ENCODE data around the gene SIGLEC10. TPM values are rescaled to one million over a fixed set of nuclear protein-coding genes. Genes with fewer than 3 reads are reported as not detected.

Gene SIGLEC10
- total and polyA plus RNA-seq, 7 donors: 0.83 to 14.4 (median 2.5) TPM

- no peak overlapping the region for H3K4me3 ChIP-seq
- intact Hi-C loops (cut with DNase I): no loop called here
- TF ChIP-seq POLR2A (IDR thresholded peaks at IDR 0.05) (no peak), EP300 (IDR thresholded peaks at IDR 0.05) (no peak), POLR2AphosphoS5 (IDR thresholded peaks at IDR 0.05) (no peak)
- TF ChIP-seq, protein P1, sequence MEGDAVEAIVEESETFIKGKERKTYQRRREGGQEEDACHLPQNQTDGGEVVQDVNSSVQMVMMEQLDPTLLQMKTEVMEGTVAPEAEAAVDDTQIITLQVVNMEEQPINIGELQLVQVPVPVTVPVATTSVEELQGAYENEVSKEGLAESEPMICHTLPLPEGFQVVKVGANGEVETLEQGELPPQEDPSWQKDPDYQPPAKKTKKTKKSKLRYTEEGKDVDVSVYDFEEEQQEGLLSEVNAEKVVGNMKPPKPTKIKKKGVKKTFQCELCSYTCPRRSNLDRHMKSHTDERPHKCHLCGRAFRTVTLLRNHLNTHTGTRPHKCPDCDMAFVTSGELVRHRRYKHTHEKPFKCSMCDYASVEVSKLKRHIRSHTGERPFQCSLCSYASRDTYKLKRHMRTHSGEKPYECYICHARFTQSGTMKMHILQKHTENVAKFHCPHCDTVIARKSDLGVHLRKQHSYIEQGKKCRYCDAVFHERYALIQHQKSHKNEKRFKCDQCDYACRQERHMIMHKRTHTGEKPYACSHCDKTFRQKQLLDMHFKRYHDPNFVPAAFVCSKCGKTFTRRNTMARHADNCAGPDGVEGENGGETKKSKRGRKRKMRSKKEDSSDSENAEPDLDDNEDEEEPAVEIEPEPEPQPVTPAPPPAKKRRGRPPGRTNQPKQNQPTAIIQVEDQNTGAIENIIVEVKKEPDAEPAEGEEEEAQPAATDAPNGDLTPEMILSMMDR (IDR thresholded peaks at IDR 0.05): no peak
- no peak overlapping the region for H3K27ac ChIP-seq
- no peaks in the 10 kb centered on the region for H3K27me3 ChIP-seq
- peaks cover 0 to 12% (median 8%) of the 10 kb centered on the region in 4 donors for H3K4me1 ChIP-seq
- DNase-seq: no peak
- WGBS, 2 donors: 79 to 96% methylated on average over 1 of the region's 1 CpG
- H3K9me3 ChIP-seq: no peaks in the 10 kb centered on the region
- H3K36me3 ChIP-seq: no peaks in the 10 kb centered on the region
Observed at GRCh38 chr19:51392701-51393100, 24.7 kb downstream of the SIGLEC10 start.

DNA sequence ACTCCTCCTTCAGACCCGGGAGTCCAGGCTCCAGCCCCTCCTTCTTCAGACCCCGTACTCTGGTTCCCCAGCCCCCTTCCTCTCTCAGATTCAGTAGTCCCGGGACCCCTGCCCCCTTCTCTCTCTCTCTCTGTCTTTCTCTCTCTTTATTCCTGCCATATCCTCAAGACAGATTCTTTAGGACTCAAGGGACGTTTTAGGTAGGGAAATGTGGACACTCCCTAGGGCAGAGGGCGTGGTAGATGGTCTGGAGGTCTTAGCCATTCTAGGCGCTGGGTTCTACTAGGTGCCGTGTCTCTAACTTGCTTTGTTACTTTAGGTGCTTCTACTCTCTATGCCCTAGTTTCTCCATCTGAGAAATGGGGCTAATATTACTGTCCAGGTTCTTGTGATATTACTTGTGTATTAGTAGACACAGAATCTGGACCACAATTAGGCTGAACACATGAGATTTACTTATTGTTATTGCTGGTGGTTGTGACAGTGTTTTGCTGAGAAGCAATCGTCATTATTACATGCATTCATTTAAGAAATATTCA, 26.3 kb downstream of the SIGLEC10 start:
- 64 to 68% methylated on average over 8 of the region's 8 CpGs for WGBS, 2 donors
- Histone ChIP-seq H3K27ac (no peak overlapping the region), H3K4me1 (peaks cover 0 to 12% (median 8%) of the 10 kb centered on the region in 4 donors), H3K36me3 (no peaks in the 10 kb centered on the region), H3K27me3 (no peaks in the 10 kb centered on the region), H3K4me3 (no peak overlapping the region), H3K9me3 (no peaks in the 10 kb centered on the region)
- intact Hi-C loops (cut with DNase I): no loop called here
- no peak for DNase-seq
- no peak for TF ChIP-seq POLR2A (IDR thresholded peaks at IDR 0.05)

- Histone ChIP-seq H3K36me3 (no peaks in the 10 kb centered on the region), H3K4me1 (peaks cover 0 to 5% (median 2%) of the 10 kb centered on the region in 4 donors), H3K27me3 (no peaks in the 10 kb centered on the region), H3K9me3 (no peaks in the 10 kb centered on the region), H3K4me3 (no peak overlapping the region), H3K27ac (no peak overlapping the region)
- WGBS, 2 donors: 75 to 82% methylated on average over 14 of the region's 14 CpGs
- TF ChIP-seq, protein P1 (IDR thresholded peaks at IDR 0.05): no peak
- TF ChIP-seq POLR2A (IDR thresholded peaks at IDR 0.05): no peak
- TF ChIP-seq POLR2AphosphoS5 (IDR thresholded peaks at IDR 0.05): no peak
- TF ChIP-seq EP300 (IDR thresholded peaks at IDR 0.05): no peak
- DNase-seq: no peak
- intact Hi-C loops (cut with DNase I): no loop called here
Observed at GRCh38 chr19:51389143-51389542, 28.3 kb downstream of the SIGLEC10 start.

- Histone ChIP-seq H3K36me3 (no peaks in the 10 kb centered on the region), H3K4me1 (no peaks in the 10 kb centered on the region), H3K4me3 (no peak within 1 kb of the TSS), H3K9me3 (no peaks in the 10 kb centered on the region), H3K27me3 (no peaks in the 10 kb centered on the region), H3K27ac (no peak within 1 kb of the TSS)
- DNase-seq: no peak
- TF ChIP-seq, protein P1 (IDR thresholded peaks at IDR 0.05): no peak
- TF ChIP-seq EP300 (IDR thresholded peaks at IDR 0.05): no peak
- no peak for TF ChIP-seq POLR2AphosphoS5 (IDR thresholded peaks at IDR 0.05)
- TF ChIP-seq POLR2A (IDR thresholded peaks at IDR 0.05): no peak
- intact Hi-C loops (cut with DNase I): no loop called here
- 83% methylated on average over 15 of the region's 15 CpGs for WGBS, 2 donors
Observed at GRCh38 chr19:51387924-51388389, 29.5 kb downstream of the SIGLEC10 start, which contains the start of gene LIM2. Gene LIM2, minus strand, starts transcription at chr19:51387974. Its CDS starts 531 bp downstream, at chr19:51387443.

DNA sequence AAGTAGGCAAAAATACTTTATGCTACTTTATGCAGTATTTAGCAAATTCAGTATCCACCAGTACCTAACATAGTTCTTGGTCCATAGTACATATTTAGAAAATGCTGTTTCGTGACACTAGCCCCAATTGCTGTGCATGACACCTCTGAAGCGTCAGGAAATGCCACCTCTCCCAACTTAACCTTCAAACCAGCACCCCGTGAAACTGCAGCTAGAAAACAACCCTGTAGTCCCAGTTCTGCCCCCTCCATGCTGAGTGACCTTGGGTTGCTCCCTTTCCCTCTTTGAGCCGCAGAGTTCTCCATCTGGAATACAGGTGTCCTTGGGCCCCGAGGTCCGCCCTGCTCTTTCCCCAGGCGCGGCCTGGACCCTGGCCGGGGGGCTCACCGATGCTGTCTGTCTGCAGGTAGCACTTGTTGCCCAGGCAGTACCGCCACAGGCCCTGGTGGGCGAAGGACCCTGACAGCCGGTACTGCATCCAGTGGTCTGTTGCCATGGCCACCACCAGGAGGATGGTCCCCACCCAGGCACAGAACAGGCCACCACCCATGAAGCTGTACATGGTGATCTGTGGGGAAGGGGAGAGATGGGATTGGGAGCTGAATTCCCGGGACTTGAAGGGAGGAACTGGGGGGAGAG, 30.4 kb downstream of the SIGLEC10 start:
- 80 to 88% methylated on average over 14 of the region's 14 CpGs for WGBS, 2 donors
- H3K27ac ChIP-seq: no peak overlapping the region
- H3K4me3 ChIP-seq: no peak overlapping the region
- no peak for TF ChIP-seq EP300 (IDR thresholded peaks at IDR 0.05)
- no peak for TF ChIP-seq POLR2AphosphoS5 (IDR thresholded peaks at IDR 0.05)
- TF ChIP-seq, protein P1 (IDR thresholded peaks at IDR 0.05): no peak
- TF ChIP-seq POLR2A (IDR thresholded peaks at IDR 0.05): no peak
- no peaks in the 10 kb centered on the region for H3K36me3 ChIP-seq
- no peaks in the 10 kb centered on the region for H3K9me3 ChIP-seq
- intact Hi-C loops (cut with DNase I): no loop called here
- H3K27me3 ChIP-seq: no peaks in the 10 kb centered on the region
- DNase-seq: no peak
- H3K4me1 ChIP-seq: no peaks in the 10 kb centered on the region

All from sigmoid colon (tissue), 7 donors.